M059J (cell line): ENCODE data around the gene FBXO47. TPM values are rescaled to one million over a fixed set of nuclear protein-coding genes. Genes with fewer than 3 reads are reported as not detected.
A peak's percentile ranks its signal among the peaks of the same experiment; 100 is the strongest.

Experiments
- DNase-seq: peaks from one replicate; pipeline ENCODE4 v3.0.0-alpha.2; 2012; ENCODE audit warnings: low read depth
- total RNA-seq: library from RNA; depleted of rRNA; stranded (reverse); fragments of >200 nt; shearing (Covaris generic); gene quantifications from 2 replicates; pipeline ENCODE4 v1.2.3, GENCODE V29; 2014; rRNA removed

FBXO47 gene, protein sequence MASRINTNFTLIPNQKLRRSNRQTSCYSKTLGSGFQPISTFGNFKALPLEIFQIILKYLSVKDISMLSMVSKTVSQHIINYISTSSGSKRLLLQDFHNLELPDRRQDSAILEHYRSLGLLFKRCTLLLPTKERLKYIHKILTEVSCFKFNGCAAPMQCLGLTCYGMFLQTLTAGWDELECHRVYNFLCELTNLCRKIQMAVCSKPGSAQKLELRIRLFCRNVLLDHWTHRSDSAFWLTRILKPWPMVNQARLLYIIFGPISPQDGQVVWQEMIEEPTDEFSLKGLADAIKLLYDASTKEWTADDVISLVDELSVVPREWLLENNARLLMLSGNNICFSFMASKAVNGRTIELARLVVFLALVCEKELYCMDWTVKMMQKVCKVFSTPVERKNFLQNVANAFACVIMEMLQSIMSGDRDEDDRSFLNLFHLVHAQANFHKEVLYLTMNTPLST
- total RNA-seq, result not detected in 2 replicates

DNA sequence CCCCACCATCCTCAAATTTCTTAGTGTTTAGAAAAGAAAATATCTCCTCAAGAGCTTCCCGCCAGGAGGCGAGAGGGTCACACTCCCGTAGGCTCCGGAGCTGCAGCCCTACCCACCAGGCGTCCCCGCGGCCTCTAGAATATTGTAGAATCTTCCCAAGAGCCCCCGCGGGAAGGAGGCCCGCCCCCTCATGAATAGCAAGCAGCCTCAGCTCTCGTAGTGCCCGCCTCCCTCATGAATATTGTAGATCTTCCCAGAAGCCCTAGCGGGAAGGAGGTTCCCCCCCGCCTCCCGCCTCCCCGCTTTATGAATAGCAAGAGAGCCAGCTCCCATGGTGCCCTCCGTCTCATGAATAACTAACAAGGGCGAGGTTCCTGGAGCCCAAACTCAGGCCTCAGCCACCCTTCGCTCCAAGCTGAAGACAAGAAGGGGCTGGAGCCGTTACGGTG is at the start of gene FBXO47:
FBXO47 (minus strand) TSS at position 114 of the 449 bp plus-strand sequence. CDS start 4,378 bp downstream, outside the sequence.
- DNase-seq, result peak; percentile 3

GRCh38 chr17:39016193-39017153 is 49.3 kb upstream of the FBXO47 start:
- peak; percentile 30 for DNase-seq

GRCh38 chr17:39015546-39015935 is 48.3 kb upstream of the FBXO47 start:
- DNase-seq, result no peak

GRCh38 chr17:39014795-39015545 is 47.8 kb upstream of the FBXO47 start:
- DNase-seq, result no peak

DNA sequence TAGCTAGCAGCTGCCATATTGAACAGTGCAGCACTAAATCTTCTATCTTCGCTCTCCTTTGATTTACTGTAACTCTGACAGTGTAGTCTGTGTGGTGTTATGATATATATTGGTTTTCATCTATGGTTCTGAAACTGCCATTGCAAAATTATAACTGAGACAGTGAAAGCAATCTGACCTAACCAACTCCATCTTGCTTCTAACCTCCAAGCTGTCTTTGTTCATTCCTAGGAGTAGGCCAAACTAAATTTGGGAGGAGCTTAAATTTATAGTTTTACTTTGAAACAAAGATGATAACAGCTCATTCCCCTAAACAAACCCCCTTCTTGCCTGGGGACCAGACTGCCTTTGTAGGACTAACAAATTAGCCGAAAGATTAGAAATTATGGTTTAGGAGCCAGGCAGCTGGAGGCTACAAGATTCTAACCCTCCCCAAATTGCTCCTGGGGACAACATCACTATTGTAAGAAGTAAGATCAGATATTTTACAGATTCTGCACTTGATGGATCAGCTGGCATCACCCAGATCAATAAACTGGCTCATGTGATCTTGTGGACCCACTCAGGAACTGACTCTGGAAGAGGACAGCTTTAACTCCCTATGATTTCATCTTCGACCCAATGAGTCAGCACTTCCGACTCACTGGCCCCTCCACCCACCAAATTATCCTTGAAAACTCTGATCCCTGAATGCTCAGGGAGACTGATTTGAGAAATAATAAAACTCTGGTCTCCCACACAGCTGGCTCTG is 47.0 kb upstream of the FBXO47 start:
- DNase-seq, result peak; percentile 68

- no peak for DNase-seq
Measured at GRCh38 chr17:39012725-39013124, 45.5 kb upstream of the FBXO47 start.

DNA sequence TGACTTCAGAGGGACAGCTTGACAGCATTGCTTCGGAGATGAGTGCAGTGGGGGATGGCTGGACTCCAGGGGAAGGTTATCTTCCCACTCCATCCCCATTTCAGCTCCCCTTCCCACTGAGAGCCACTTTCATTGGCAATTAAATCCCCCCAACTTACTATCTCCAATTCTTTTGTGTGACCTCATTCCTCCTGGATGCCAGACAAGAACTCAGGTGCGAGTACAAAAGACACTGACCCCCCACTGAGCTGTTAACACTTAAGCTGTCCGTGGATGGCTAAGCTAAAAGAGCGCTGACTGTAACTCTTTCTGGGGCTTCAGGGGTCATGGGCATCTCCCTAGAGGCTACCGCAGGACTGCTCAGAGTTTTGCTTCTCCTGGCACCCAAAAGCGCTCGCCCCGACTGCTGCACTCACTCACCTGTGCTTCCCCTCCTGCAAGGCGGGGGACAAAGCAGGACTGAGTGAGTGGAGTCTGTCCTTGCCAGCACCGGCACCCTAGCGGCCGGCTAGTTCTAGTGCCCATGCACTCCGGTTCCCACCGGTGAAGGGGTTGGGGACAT is 44.8 kb upstream of the FBXO47 start:
- no peak for DNase-seq

- no peak for DNase-seq
Measured at GRCh38 chr17:39009581-39010001, 42.4 kb upstream of the FBXO47 start.

DNA sequence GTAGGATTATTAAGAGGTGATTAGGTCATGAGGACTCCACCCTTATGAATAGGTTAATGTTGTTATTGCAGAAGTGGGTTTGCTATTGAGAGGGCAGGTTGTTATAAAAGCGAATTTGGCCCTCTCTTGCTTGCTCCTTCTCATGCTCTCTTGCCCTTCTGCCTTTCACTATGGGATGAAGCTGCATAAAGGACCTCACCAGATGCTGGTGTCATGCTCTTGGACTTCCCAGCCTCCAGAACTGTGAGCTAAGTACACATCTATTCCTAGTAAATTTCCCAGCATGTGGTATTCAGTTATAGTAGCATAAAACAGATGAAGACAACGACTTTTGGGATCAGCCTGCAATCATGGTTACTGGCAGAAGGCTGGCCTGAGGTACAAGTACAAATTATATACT is 41.4 kb upstream of the FBXO47 start:
- no peak for DNase-seq

- no peak for DNase-seq
Measured at GRCh38 chr17:39002991-39003715, 36.0 kb upstream of the FBXO47 start.

DNA sequence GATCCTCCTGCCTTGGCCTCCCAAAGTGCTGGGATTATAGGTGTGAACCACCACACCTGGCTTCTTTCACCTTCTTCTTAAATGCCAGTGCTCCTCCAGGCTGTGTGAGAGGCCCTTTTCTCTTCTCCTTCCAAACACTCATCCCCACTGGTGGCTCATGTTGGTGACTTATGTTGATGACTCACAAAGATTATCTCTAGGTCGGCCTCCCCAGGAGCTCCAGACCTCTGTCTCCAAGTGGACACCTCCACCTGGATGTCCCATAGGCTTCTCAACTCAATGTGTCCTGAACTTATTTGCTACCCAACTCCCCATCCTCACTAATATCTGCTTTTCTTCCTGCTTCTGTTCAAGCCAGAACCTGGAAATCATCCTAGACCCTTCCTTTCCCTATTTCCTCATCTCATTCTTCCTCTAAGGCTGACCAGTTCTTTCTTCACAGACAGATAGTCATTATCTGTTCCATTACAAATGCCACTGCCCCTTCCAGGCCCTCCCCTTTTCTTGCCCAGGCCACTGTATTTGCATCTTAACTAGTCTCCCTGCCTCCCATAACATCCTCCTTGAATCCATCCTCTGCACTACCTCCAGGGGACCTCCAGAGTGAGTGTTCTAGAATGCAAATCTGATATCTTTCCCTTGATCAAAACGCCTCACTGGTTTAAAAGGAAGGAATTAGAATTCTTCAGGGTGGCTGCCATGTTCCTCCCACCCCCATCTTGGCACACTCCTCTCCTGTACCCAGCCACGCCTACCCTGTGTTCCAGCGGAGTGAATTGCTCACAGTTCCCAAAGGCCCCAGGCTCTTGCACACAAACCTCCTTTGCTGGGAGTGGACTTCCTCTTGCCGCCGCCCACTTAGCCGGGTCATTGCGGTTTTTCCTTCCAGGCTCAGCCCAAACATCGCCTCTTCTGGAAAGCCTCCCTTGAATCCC is 34.8 kb upstream of the FBXO47 start:
- DNase-seq, result peak; percentile 93

DNA sequence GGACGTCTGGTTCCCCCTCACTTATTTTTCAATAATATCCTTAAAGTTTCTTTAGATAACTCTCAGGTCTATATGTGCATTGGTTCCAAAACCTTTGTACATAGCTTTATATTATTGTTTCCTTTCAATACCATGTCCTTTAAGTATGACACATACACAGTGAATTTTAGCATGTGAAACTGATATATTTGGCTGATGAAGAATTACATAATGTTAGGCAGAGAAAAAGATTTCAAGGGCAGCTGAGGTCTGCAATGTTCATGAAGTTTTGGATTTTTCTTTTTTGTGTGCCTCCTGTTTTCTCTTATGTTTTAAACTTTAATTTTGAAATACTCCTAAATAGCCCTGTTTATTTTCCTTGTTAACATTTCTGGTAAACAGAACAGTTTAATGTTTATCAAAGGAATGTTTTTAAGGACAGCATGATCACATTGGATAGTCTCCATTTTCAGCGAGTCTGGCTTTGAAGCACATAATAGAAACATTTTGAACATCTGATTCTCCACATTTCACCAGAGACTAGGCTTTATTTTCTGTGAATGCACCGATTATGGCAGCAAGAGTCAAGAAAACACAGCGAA is 32.9 kb upstream of the FBXO47 start:
- no peak for DNase-seq

GRCh38 chr17:38996660-38997337 is 29.6 kb upstream of the FBXO47 start:
- DNase-seq, result no peak

- DNase-seq, result no peak
Measured at GRCh38 chr17:38994026-38994425, 26.8 kb upstream of the FBXO47 start.

DNA sequence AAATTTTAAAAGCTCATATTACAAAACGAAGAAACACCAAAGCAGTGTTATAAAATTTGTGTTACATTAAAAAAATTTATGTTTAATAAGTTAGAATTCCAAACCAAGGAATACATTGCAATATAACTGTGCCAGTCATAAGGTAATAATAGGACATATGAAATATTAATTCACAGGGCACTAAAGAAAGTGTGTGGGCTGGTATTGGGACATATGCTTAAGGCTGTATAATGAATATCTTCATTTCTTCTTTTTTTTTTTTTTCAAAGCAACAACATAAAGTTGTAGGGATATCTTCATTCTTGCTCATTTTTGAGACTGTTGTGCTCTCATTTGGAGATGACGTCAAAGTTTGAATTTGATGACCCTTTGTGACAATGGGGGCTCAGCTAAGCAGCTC is 17.5 kb upstream of the FBXO47 start:
- DNase-seq, result no peak

DNA sequence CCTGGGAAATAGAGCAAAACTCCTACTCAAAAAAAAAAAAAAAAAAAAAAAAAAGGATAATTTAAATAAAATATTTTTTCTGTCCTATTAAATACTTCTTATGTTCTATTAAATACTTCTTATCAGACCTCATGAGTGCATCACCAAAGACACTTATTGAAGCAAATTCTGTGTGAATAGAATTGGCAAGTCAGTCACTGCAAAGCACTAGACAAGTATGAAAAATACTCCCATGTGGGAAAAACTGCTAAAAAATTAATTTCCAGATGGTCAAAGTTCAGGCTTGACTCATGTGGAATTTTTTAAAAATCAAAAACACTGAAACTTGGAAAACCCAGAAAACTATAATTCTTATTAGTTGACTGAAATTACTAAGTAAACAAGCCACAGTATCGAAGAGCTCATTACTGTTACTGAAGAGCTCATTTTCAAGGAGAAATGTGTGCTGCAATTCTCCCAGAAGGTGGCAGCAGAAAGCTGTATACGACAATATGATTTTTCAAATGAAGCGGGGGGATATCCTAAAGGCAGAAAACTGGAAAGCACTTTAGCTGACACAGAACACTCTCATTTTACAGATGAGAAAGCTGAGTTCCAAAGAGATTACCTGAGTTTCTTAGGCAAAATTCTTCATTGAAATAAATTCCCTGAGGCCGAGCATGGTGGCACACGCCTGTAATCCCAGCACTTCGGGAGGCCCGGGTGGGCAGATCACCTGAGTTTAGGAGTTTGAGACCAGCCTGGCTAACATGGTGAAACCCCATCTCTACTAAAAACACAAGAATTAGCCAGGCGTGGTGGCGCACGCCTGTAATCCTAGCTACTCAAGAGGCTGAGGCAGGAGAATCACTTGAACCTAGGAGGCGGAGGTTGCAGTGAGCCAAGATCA is 15.9 kb upstream of the FBXO47 start:
- DNase-seq, result peak; percentile 68

DNA sequence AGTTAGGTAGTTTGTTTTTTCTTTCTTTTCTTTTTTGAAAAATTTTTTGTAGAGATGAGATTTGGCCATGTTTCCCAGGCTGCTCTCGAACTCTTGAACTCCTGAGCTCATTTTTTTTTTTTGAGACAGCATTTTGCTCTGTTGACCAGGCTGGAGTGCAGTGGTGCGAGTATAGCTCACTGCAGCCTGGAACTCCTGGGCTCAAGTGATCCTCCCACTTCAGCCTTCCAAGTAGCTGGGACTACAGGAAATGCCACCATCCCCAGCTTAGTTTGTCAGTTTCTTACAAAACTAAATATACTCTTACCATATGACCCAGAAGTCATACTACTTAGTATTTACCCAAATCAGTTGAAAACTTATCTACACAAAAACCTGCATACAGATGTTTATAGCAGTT is 14.4 kb upstream of the FBXO47 start:
- DNase-seq, result no peak
